Tibial artery (tissue), 4 donors: ENCODE data around the gene CREBRF.

Experiments
- DNase-seq, 2 donors: peaks; one replicate each; pipeline ENCODE4 v3.0.0-alpha.2; 2019
- H3K27ac ChIP-seq, 2 donors: fragments of 200-600 bp; sonication (generic) in 1 of 2; 1 replicate in 1 of 2; 2 replicates in 1 of 2; pipeline ENCODE4 v1.5.1; 2018 to 2019; ENCODE audit warnings: mild to moderate bottlenecking in 1 of 2
- H3K27me3 ChIP-seq, 2 donors: fragments of 200-600 bp; sonication (generic) in 1 of 2; one replicate each; pipeline versions ENCODE4 v1.5.1 to v1.6.0; 2016 to 2019
- H3K36me3 ChIP-seq, 3 donors: fragments of 200-600 bp; sonication (generic) in 2 of 3; one replicate each; pipeline ENCODE4 v1.5.1; 2016 to 2019; ENCODE audit warnings: mild to moderate bottlenecking in 2 of 3
- H3K4me1 ChIP-seq, 4 donors: fragments of 200-600 bp; sonication (generic) in 2 of 4; 1 replicate in 3 of 4; 2 replicates in 1 of 4; pipeline ENCODE4 v1.5.1; 2016 to 2019
- H3K4me3 ChIP-seq, 2 donors: fragments of 200-600 bp; sonication (generic) in 1 of 2; 1 replicate in 1 of 2; 2 replicates in 1 of 2; pipeline ENCODE4 v1.5.1; 2018 to 2019; ENCODE audit warnings: mild to moderate bottlenecking in 2 of 2
- H3K9me3 ChIP-seq, 3 donors: fragments of 200-600 bp; sonication (generic) in 1 of 3; one replicate each; pipeline ENCODE4 v1.5.1; 2016 to 2019
- intact Hi-C: fragments of 100-400 bp; cut with DNase I; formaldehyde crosslinking; loops from one replicate; pipeline ENCODE4 v1.15.0; 2023; ENCODE audit warnings: low total_unique reads
- TF ChIP-seq, protein P1 (sequence below), 2 experiments: fragments of 200-600 bp in 1 of 2; fragments of 450-650 bp in 1 of 2; IDR thresholded peaks; one replicate each; pipeline ENCODE4 v1.5.1; 2017 to 2019; ENCODE audit warnings: antibody characterized with exemption in 2 of 2, mild to moderate bottlenecking in 1 of 2, moderate library complexity in 1 of 2

The CREBRF gene, protein sequence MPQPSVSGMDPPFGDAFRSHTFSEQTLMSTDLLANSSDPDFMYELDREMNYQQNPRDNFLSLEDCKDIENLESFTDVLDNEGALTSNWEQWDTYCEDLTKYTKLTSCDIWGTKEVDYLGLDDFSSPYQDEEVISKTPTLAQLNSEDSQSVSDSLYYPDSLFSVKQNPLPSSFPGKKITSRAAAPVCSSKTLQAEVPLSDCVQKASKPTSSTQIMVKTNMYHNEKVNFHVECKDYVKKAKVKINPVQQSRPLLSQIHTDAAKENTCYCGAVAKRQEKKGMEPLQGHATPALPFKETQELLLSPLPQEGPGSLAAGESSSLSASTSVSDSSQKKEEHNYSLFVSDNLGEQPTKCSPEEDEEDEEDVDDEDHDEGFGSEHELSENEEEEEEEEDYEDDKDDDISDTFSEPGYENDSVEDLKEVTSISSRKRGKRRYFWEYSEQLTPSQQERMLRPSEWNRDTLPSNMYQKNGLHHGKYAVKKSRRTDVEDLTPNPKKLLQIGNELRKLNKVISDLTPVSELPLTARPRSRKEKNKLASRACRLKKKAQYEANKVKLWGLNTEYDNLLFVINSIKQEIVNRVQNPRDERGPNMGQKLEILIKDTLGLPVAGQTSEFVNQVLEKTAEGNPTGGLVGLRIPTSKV

GRCh38 chr5:173055983-173056782 is at the start of gene CREBRF:
CREBRF (plus strand) TSS chr5:173056352; CDS start chr5:173080776, 24,424 bp downstream.
- H3K27ac ChIP-seq, result peak within 1 kb of the TSS; percentile 98 to 100
- no peaks in the 10 kb centered on the region for H3K9me3 ChIP-seq
- intact Hi-C loops, result loop anchor here (5.0 kb wide), 1 partner anchor 74 kb away; the partner anchor contains the start of gene ATP6V0E1
- peak within 1 kb of the TSS; percentile 98 to 99 for H3K4me3 ChIP-seq
- peaks cover 0 to 6% (median 0%) of the 10 kb centered on the region in 3 donors for H3K36me3 ChIP-seq
- H3K4me1 ChIP-seq, result peaks cover 0 to 42% (median 18%) of the 10 kb centered on the region in 4 donors
- DNase-seq, result peak; percentile 95 to 99
- no peaks in the 10 kb centered on the region for H3K27me3 ChIP-seq
- TF ChIP-seq, protein P1, sequence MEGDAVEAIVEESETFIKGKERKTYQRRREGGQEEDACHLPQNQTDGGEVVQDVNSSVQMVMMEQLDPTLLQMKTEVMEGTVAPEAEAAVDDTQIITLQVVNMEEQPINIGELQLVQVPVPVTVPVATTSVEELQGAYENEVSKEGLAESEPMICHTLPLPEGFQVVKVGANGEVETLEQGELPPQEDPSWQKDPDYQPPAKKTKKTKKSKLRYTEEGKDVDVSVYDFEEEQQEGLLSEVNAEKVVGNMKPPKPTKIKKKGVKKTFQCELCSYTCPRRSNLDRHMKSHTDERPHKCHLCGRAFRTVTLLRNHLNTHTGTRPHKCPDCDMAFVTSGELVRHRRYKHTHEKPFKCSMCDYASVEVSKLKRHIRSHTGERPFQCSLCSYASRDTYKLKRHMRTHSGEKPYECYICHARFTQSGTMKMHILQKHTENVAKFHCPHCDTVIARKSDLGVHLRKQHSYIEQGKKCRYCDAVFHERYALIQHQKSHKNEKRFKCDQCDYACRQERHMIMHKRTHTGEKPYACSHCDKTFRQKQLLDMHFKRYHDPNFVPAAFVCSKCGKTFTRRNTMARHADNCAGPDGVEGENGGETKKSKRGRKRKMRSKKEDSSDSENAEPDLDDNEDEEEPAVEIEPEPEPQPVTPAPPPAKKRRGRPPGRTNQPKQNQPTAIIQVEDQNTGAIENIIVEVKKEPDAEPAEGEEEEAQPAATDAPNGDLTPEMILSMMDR (IDR thresholded peaks at IDR 0.05), result peak in 1 of 2 experiments; percentile 11

GRCh38 chr5:173010021-173010420 is 46.1 kb upstream of the CREBRF start:
- Histone ChIP-seq H3K27me3 (no peaks in the 10 kb centered on the region), H3K9me3 (no peaks in the 10 kb centered on the region), H3K4me1 (peaks cover 0 to 51% (median 15%) of the 10 kb centered on the region in 4 donors), H3K4me3 (no peak overlapping the region), H3K36me3 (no peaks in the 10 kb centered on the region), H3K27ac (no peak overlapping the region)
- DNase-seq, result no peak
- TF ChIP-seq, protein P1 (IDR thresholded peaks at IDR 0.05), result no peak
- intact Hi-C loops, result no loop called here

- peaks cover 0 to 57% (median 22%) of the 10 kb centered on the region in 4 donors for H3K4me1 ChIP-seq
- H3K36me3 ChIP-seq, result no peaks in the 10 kb centered on the region
- H3K4me3 ChIP-seq, result no peak overlapping the region
- TF ChIP-seq, protein P1 (IDR thresholded peaks at IDR 0.05), result peak in 1 of 2 experiments; percentile 19
- intact Hi-C loops, result no loop called here
- no peak overlapping the region for H3K27ac ChIP-seq
- H3K9me3 ChIP-seq, result no peaks in the 10 kb centered on the region
- H3K27me3 ChIP-seq, result no peaks in the 10 kb centered on the region
- DNase-seq, result peak; percentile 63 to 72
These were observed 45.3 kb upstream of the CREBRF start for GRCh38 chr5:173010547-173011464.

GRCh38 chr5:173011566-173011965 is 44.6 kb upstream of the CREBRF start:
- Histone ChIP-seq H3K36me3 (no peaks in the 10 kb centered on the region), H3K27ac (no peak overlapping the region), H3K27me3 (no peaks in the 10 kb centered on the region), H3K4me3 (no peak overlapping the region), H3K4me1 (peaks cover 0 to 57% (median 26%) of the 10 kb centered on the region in 4 donors), H3K9me3 (no peaks in the 10 kb centered on the region)
- no peak for DNase-seq
- intact Hi-C loops, result no loop called here
- TF ChIP-seq, protein P1 (IDR thresholded peaks at IDR 0.05), result no peak
